Endothelial cell of umbilical vein (primary cell): Measurements from ENCODE around the gene PLB1. TPM values are rescaled to one million over a fixed set of nuclear protein-coding genes. Genes with fewer than 3 reads are reported as not detected.

Source experiments
- BruUV-seq: library from RNA; stranded (reverse); fragments of 400-500 nt; replicated peaks from 2 replicates; lab custom pipeline; 2021; lab: Mats Ljungman, UMichigan
- CTCF ChIA-PET: fragments of 300-600, 350-600 bp; sonication (Branson Sonifier 250); formaldehyde crosslinking; loops from one replicate; lab custom pipeline; 2021; ENCODE audit warnings: antibody characterized with exemption, inconsistent platforms; lab: Charles Lee
- POLR2A ChIA-PET: fragments of 300-600, 350-600 bp; sonication (Branson Sonifier 250); formaldehyde crosslinking; loops from one replicate; lab custom pipeline; 2021; ENCODE audit warnings: antibody characterized with exemption, inconsistent platforms; lab: Charles Lee
- DNase-seq: peaks from one replicate; pipeline ENCODE4 v3.0.0-alpha.2; 2011; ENCODE audit warnings: low read depth, low spot score
- FAIRE-seq: peaks from 2 replicates; lab custom pipeline; 2011; peaks lifted over from hg19 to GRCh38; lab: Jason Lieb, UNC
- H2AFZ ChIP-seq: 2 replicates; pipeline ENCODE4 v1.6.0; 2012; ENCODE audit warnings: low read depth, low read length, control low read depth, inconsistent platforms
- H3K27ac ChIP-seq: 2 replicates; pipeline ENCODE4 v1.5.1; 2011; ENCODE audit warnings: low read depth, mild to moderate bottlenecking, control low read depth, low read length, moderate library complexity; ENCODE audit not compliant: insufficient read depth
- H3K27me3 ChIP-seq, 2 experiments: 2 replicates each; pipeline versions ENCODE4 v1.6.0 to v1.6.1; 2011; ENCODE audit warnings: low read length in 2 of 2, mixed read lengths in 1 of 2; ENCODE audit not compliant: control insufficient read depth in 2 of 2, insufficient read depth in 2 of 2
- H3K36me3 ChIP-seq, 2 experiments: 2 replicates in 1 of 2; 3 replicates in 1 of 2; pipeline ENCODE4 v1.5.1; 2011; ENCODE audit warnings: low read length in 2 of 2, mild to moderate bottlenecking in 1 of 2, moderate library complexity in 1 of 2; ENCODE audit not compliant: control insufficient read depth in 2 of 2, insufficient read depth in 2 of 2; ENCODE audit errors: extremely low read depth in 1 of 2
- H3K4me1 ChIP-seq: 3 replicates; pipeline ENCODE4 v1.5.1; 2011; ENCODE audit warnings: mild to moderate bottlenecking, low read length; ENCODE audit not compliant: control insufficient read depth, insufficient read depth; ENCODE audit errors: extremely low read depth
- H3K4me2 ChIP-seq: 2 replicates; pipeline ENCODE4 v1.6.1; 2011; ENCODE audit warnings: low read length, control low read depth, mixed read lengths; ENCODE audit not compliant: insufficient read depth
- H3K4me3 ChIP-seq, 3 experiments: fragments of 200-600 bp in 1 of 3; sonication (generic), shearing (Covaris generic) in 1 of 3; replicated peaks in 1 of 3; 2 replicates each; pipeline ENCODE4 v1.5.1; 2011 to 2016; ENCODE audit warnings: control low read depth in 3 of 3, low read length in 3 of 3, mild to moderate bottlenecking in 2 of 3, inconsistent platforms in 1 of 3, low read depth in 1 of 3, moderate library complexity in 1 of 3; ENCODE audit not compliant: insufficient read depth in 1 of 3
- H3K79me2 ChIP-seq: 2 replicates; pipeline ENCODE4 v1.6.0; 2012; ENCODE audit warnings: low read length, inconsistent platforms; ENCODE audit not compliant: control insufficient read depth, insufficient read depth
- H3K9ac ChIP-seq: replicated peaks from 2 replicates; pipeline ENCODE3; 2011; ENCODE audit warnings: low read length, control low read depth; ENCODE audit not compliant: insufficient read depth; ENCODE audit errors: extremely low read depth
- H3K9me1 ChIP-seq: replicated peaks from 3 replicates; pipeline ENCODE4 v1.6.0; 2011; ENCODE audit warnings: mild to moderate bottlenecking, low read length; ENCODE audit not compliant: control insufficient read depth, insufficient read depth; ENCODE audit errors: extremely low read depth
- H3K9me3 ChIP-seq: replicated peaks from 2 replicates; pipeline ENCODE4 v1.5.1; 2012; ENCODE audit warnings: low read length, inconsistent platforms; ENCODE audit not compliant: control insufficient read depth, insufficient read depth
- H4K20me1 ChIP-seq: replicated peaks from 2 replicates; pipeline ENCODE3; 2011; ENCODE audit warnings: mild to moderate bottlenecking, low read length; ENCODE audit not compliant: control insufficient read depth, insufficient read depth; ENCODE audit errors: extremely low read depth
- CTCF ChIP-seq, 2 donors: IDR thresholded peaks; 1 replicate in 1 of 2; 2 replicates in 1 of 2; pipeline ENCODE4 v1.5.1; 2011; ENCODE audit warnings: low read length in 2 of 2, mild to moderate bottlenecking in 2 of 2, moderate library complexity in 2 of 2, control low read depth in 1 of 2, inconsistent platforms in 1 of 2, low read depth in 1 of 2; ENCODE audit not compliant: insufficient read depth in 1 of 2; ENCODE audit errors: extremely low read depth in 1 of 2
- EZH2 ChIP-seq: IDR thresholded peaks from 2 replicates; pipeline ENCODE4 v1.6.1; 2012; ENCODE audit warnings: borderline replicate concordance, low read depth, mild to moderate bottlenecking, moderate library complexity, low read length, inconsistent platforms; ENCODE audit not compliant: severe bottlenecking
- FOS ChIP-seq: IDR thresholded peaks from 2 replicates; pipeline ENCODE4 v1.6.1; 2011; ENCODE audit warnings: mild to moderate bottlenecking, low read length, moderate library complexity, borderline replicate concordance; ENCODE audit not compliant: insufficient read depth
- GATA2 ChIP-seq: IDR thresholded peaks from 2 replicates; pipeline ENCODE4 v1.7.0; 2011; ENCODE audit warnings: low read depth, mild to moderate bottlenecking, moderate library complexity, mixed read lengths, low read length; ENCODE audit not compliant: insufficient read length, insufficient read depth
- JUN ChIP-seq: IDR thresholded peaks from 2 replicates; pipeline ENCODE4 v1.6.1; 2011; ENCODE audit warnings: borderline replicate concordance, low read depth; ENCODE audit not compliant: insufficient read length, insufficient read depth
- MAX ChIP-seq: IDR thresholded peaks from 2 replicates; pipeline ENCODE4 v1.6.1; 2011; ENCODE audit not compliant: insufficient read depth, insufficient read length
- MYC ChIP-seq: IDR thresholded peaks from one replicate; pipeline ENCODE4 v1.6.1; 2011; ENCODE audit warnings: mild to moderate bottlenecking, low read depth, low read length
- POLR2A ChIP-seq: IDR thresholded peaks from 2 replicates; pipeline ENCODE4 v1.6.1; 2012; ENCODE audit warnings: low read depth, mild to moderate bottlenecking, control low read depth, low read length
- POLR2AphosphoS5 ChIP-seq: IDR thresholded peaks from 2 replicates; pipeline ENCODE4 v1.6.1; 2012; ENCODE audit warnings: low read depth, mild to moderate bottlenecking, control low read depth, low read length, moderate library complexity; ENCODE audit not compliant: insufficient read depth
- dilution Hi-C: fragments of 300-500 bp; cut with MboI; formaldehyde crosslinking; loops from one replicate; pipeline ENCODE4 v1.15.0; 2019; ENCODE audit warnings: low sequenced_read_pairs; ENCODE audit not compliant: extremely low pct_ligation_motif_present
- intact Hi-C: fragments of 100-400 bp; cut with micrococcal nuclease; formaldehyde crosslinking; loops from one replicate; pipeline ENCODE4 v1.10.0; 2022
- polyA plus RNA-seq, 4 experiments: library from polyadenylated mRNA; depleted of rRNA in 3 of 4; stranded (reverse) in 3 of 4; unstranded in 1 of 4; fragments of >200 nt; gene quantifications; 2 replicates each; pipeline versions ENCODE4 v1.2.1 to v1.2.3, GENCODE V29; 2011 to 2012; ENCODE audit warnings: missing spikeins in 1 of 4
- total RNA-seq: library from RNA; stranded (reverse); gene quantifications from 2 replicates; pipeline ENCODE4 v1.2.3, GENCODE V29; 2021

PLB1 gene
- total and polyA plus RNA-seq, 2 donors (not counting 3 experiments of a cell fraction or from before 2014, with no cell fraction given): 0.75 to 0.80 TPM

- H3K36me3 ChIP-seq: no peaks in the 10 kb centered on the region
- peaks cover 13% of the 10 kb centered on the region for H3K4me1 ChIP-seq
- H2AFZ ChIP-seq: no peak overlapping the region
- no peak for FAIRE-seq
- POLR2A ChIA-PET: interaction anchor here (1.9 kb wide), 1 partner anchor 156 kb away, joined by 9 read pairs; the partner anchor contains the start of gene PPP1CB
- CTCF ChIA-PET: interaction anchor here (1.0 to 5.8 kb wide), 33 partner anchors 11 to 872 kb away, joined by 3 to 153 read pairs (median 8); partner anchors contain the start of gene PPP1CB
- no peak overlapping the region for H3K9ac ChIP-seq
- H3K79me2 ChIP-seq: no peaks in the 10 kb centered on the region
- TF ChIP-seq FOS (no peak), JUN (no peak), POLR2A (no peak), POLR2AphosphoS5 (no peak), EZH2 (no peak), MYC (no peak), GATA2 (no peak), MAX (no peak), CTCF (IDR thresholded peaks at IDR 0.05; ENCODE audit: extremely low read depth in 1 of 2, insufficient read depth in 1 of 2, low read depth in 1 of 2, low read length in 2 of 2) (no peak)
- H4K20me1 ChIP-seq: no peaks in the 10 kb centered on the region
- no peak overlapping the region for H3K4me3 ChIP-seq
- H3K9me3 ChIP-seq: no peaks in the 10 kb centered on the region
- H3K4me2 ChIP-seq: no peak overlapping the region
- no TSS peak for BruUV-seq
- no peaks in the 10 kb centered on the region for H3K27me3 ChIP-seq
- intact Hi-C loops: no loop called here
- dilution Hi-C loops: no loop called here
- no peak for DNase-seq
- peak overlapping the region; percentile 71 for H3K27ac ChIP-seq
- no peaks in the 10 kb centered on the region for H3K9me1 ChIP-seq
These were observed 99.5 kb downstream of the PLB1 start for GRCh38 chr2:28595323-28595722.
